ENCODE data around the gene PARP15. TPM values are rescaled to one million over a fixed set of nuclear protein-coding genes. Genes with fewer than 3 reads are reported as not detected.
A peak's percentile ranks its signal among the peaks of the same experiment; 100 is the strongest.

The PARP15 gene
- total RNA-seq, 1 experiment from 2014 or later, result not detected

DNA sequence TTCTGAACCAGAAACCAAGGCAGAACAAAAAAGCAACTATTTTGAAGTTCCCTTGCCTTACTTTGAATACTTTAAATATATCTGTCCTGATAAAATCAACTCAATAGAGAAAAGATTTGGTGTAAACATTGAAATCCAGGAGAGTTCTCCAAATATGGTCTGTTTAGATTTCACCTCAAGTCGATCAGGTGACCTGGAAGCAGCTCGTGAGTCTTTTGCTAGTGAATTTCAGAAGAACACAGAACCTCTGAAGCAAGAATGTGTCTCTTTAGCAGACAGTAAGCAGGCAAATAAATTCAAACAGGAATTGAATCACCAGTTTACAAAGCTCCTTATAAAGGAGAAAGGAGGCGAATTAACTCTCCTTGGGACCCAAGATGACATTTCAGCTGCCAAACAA, 8.7 kb upstream of the PARP15 start:
- H3K36me3 Mint-ChIP-seq (ENCODE audit: insufficient read depth, unreplicated experiment), result peaks cover 69% of the 10 kb centered on the region
- H3K4me3 Mint-ChIP-seq (ENCODE audit: unreplicated experiment), result no peak overlapping the region
- no peaks in the 10 kb centered on the region for H3K9me3 Mint-ChIP-seq (ENCODE audit: unreplicated experiment)
- peaks cover 7% of the 10 kb centered on the region for H3K4me1 Mint-ChIP-seq (ENCODE audit: insufficient read depth, unreplicated experiment)
- H3K27me3 Mint-ChIP-seq (ENCODE audit: insufficient read depth, unreplicated experiment), result no peaks in the 10 kb centered on the region
- no TSS peak for BruUV-seq (replicated peaks)
- TF ChIP-seq, protein P1, sequence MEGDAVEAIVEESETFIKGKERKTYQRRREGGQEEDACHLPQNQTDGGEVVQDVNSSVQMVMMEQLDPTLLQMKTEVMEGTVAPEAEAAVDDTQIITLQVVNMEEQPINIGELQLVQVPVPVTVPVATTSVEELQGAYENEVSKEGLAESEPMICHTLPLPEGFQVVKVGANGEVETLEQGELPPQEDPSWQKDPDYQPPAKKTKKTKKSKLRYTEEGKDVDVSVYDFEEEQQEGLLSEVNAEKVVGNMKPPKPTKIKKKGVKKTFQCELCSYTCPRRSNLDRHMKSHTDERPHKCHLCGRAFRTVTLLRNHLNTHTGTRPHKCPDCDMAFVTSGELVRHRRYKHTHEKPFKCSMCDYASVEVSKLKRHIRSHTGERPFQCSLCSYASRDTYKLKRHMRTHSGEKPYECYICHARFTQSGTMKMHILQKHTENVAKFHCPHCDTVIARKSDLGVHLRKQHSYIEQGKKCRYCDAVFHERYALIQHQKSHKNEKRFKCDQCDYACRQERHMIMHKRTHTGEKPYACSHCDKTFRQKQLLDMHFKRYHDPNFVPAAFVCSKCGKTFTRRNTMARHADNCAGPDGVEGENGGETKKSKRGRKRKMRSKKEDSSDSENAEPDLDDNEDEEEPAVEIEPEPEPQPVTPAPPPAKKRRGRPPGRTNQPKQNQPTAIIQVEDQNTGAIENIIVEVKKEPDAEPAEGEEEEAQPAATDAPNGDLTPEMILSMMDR (IDR thresholded peaks at IDR 0.05; ENCODE audit: unreplicated experiment), result no peak
- H3K27ac Mint-ChIP-seq (ENCODE audit: low read depth, unreplicated experiment), result no peak overlapping the region
- CTCF ChIA-PET, result interaction anchor here (0.6 to 5.2 kb wide), 2 partner anchors 110 to 996 kb away, joined by 3 to 36 read pairs; partner anchors contain the start of gene PARP14
- intact Hi-C loops (cut with micrococcal nuclease), result loop anchor here (10.0 kb wide), 1 partner anchor 686 kb away; no protein-coding TSS in a partner anchor
- no peak for DNase-seq (ENCODE audit: unreplicated experiment)
- POLR2A ChIA-PET, result interaction anchor here (1.1 to 2.0 kb wide), 2 partner anchors 50 to 111 kb away, joined by 3 to 6 read pairs; partner anchors contain the start of gene PARP14

DNA sequence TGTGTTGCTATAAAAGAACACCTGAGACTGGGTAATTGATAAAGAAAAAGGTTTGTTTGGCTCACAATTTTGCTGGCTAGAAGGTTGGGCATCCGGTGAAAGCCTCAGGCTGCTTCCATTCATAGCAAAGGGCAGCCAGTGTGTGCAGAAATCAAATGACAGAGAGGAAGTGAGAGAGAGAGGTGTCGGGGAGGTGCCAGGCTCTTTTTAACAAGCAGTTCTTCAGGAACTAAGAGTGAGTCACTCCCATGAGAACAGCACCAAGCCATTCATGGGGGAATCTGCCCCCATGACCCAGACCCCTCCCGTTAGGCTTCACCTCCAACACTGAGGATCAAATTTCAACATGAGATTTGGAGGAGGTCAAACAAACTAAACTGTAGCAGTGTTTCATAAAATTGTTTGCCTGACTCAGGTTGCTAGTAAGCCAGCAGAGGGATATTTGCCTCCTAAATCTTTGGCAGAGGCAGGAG, 4.5 kb upstream of the PARP15 start:
- peak; percentile 87 for DNase-seq (ENCODE audit: unreplicated experiment)
- H3K27me3 Mint-ChIP-seq (ENCODE audit: insufficient read depth, unreplicated experiment), result no peaks in the 10 kb centered on the region
- H3K4me3 Mint-ChIP-seq (ENCODE audit: unreplicated experiment), result no peak overlapping the region
- intact Hi-C loops (cut with micrococcal nuclease), result no loop called here
- TF ChIP-seq, protein P1 (IDR thresholded peaks at IDR 0.05; ENCODE audit: unreplicated experiment), result no peak
- ChIA-PET POLR2A (interaction anchor here (1.6 kb wide), 1 partner anchor 107 kb away, joined by 4 read pairs; no protein-coding TSS in a partner anchor), CTCF (interaction anchor here (1.4 to 1.7 kb wide), 2 partner anchors 105 to 107 kb away, joined by 4 read pairs; no protein-coding TSS in a partner anchor)
- H3K4me1 Mint-ChIP-seq (ENCODE audit: insufficient read depth, unreplicated experiment), result peaks cover 6% of the 10 kb centered on the region
- H3K36me3 Mint-ChIP-seq (ENCODE audit: insufficient read depth, unreplicated experiment), result peaks cover 48% of the 10 kb centered on the region
- H3K27ac Mint-ChIP-seq (ENCODE audit: low read depth, unreplicated experiment), result no peak overlapping the region
- no TSS peak for BruUV-seq (replicated peaks)
- H3K9me3 Mint-ChIP-seq (ENCODE audit: unreplicated experiment), result no peaks in the 10 kb centered on the region

DNA sequence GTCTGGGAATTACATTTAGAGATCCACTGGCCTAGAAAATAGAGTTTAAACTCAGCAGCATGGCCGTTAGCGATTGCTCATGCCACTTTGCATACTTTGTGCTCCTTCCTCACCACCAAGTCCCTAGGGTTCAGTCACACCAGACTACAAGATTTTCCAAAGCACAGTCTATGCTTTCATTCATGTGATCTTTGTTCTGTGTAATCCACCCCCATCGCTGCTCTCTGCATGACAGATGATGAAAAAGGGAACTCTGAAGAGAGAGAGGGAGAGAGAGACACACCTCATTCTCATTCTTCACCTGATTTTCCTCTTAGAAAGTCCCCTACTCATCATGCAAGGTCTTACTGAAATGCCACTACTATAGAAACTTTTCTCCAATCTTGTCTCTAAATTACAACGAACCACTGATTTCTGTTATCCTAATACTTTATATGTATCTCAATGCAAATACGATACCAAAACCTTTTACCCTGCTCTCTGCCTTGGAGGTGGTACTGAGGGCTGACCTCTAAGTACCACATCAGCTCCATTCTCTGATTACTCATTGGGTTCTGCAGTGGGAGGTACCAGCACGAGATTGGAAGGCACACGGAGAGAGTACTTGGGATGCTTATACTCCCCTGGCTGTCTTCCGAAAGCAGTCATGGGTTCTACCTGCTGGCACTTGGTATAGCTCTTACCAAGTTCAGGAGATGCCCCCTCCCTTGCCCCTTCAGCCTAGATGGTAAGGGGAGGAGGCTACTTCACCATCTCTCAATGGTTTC, 1.1 kb upstream of the PARP15 start:
- CTCF ChIA-PET, result interaction anchor here (0.7 kb wide), 2 partner anchors 50 to 107 kb away, joined by 3 read pairs; no protein-coding TSS in a partner anchor
- no peaks in the 10 kb centered on the region for H3K27me3 Mint-ChIP-seq (ENCODE audit: insufficient read depth, unreplicated experiment)
- peaks cover 5% of the 10 kb centered on the region for H3K9me3 Mint-ChIP-seq (ENCODE audit: unreplicated experiment)
- POLR2A ChIA-PET, result no interaction called here
- no peak overlapping the region for H3K4me3 Mint-ChIP-seq (ENCODE audit: unreplicated experiment)
- H3K36me3 Mint-ChIP-seq (ENCODE audit: insufficient read depth, unreplicated experiment), result peaks cover 18% of the 10 kb centered on the region
- no peak for DNase-seq (ENCODE audit: unreplicated experiment)
- H3K4me1 Mint-ChIP-seq (ENCODE audit: insufficient read depth, unreplicated experiment), result peaks cover 6% of the 10 kb centered on the region
- no TSS peak for BruUV-seq (replicated peaks)
- no peak overlapping the region for H3K27ac Mint-ChIP-seq (ENCODE audit: low read depth, unreplicated experiment)
- intact Hi-C loops (cut with micrococcal nuclease), result no loop called here
- TF ChIP-seq, protein P1 (IDR thresholded peaks at IDR 0.05; ENCODE audit: unreplicated experiment), result no peak

DNA sequence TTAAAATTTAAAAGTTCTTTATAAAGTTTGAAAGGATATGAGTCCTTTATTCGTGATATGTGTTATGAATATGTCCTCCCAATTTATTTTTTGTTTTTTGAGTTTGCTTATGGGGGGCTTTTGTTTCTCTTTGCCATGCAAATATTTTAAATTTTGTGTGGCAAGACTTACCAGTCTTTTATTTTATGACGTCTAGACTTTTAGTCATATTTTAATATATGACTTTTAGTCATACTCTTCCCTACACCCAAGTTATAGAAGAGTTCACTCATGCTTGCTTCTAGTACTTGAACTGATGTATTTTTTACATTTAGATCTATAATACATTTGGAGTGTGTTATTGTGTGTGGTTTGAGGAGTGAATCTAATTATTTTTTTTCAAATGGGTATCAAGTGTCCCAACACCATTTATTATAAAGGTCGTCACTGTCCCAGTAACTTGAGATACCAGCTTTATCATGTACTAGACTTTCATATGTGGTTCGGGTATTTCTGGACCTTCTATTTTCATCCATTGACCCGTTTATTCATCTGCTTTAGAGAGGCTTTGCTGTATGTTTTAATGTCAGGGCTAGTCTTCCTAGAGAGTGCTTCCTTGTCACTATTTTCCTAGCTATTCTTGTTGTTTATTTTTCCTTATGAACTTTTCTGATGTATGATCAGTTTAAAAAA, 755 bp downstream of the PARP15 start:
- Mint-ChIP-seq H3K4me3 (ENCODE audit: unreplicated experiment) (no peak overlapping the region), H3K9me3 (ENCODE audit: unreplicated experiment) (peaks cover 10% of the 10 kb centered on the region), H3K4me1 (ENCODE audit: insufficient read depth, unreplicated experiment) (no peaks in the 10 kb centered on the region), H3K27me3 (ENCODE audit: insufficient read depth, unreplicated experiment) (no peaks in the 10 kb centered on the region), H3K27ac (ENCODE audit: low read depth, unreplicated experiment) (no peak overlapping the region), H3K36me3 (ENCODE audit: insufficient read depth, unreplicated experiment) (peaks cover 4% of the 10 kb centered on the region)
- intact Hi-C loops (cut with micrococcal nuclease), result no loop called here
- ChIA-PET POLR2A (interaction anchor here (0.7 to 0.9 kb wide), 2 partner anchors 50 to 493 kb away, joined by 3 read pairs; no protein-coding TSS in a partner anchor), CTCF (no interaction called here)
- TF ChIP-seq, protein P1 (IDR thresholded peaks at IDR 0.05; ENCODE audit: unreplicated experiment), result no peak
- DNase-seq (ENCODE audit: unreplicated experiment), result no peak
- BruUV-seq (replicated peaks), result no TSS peak
